HG03135 (cell line): Measurements from ENCODE around the gene EXD3.

Experiments
- ATAC-seq: cut with Tn5 transposase; IDR thresholded peaks from one replicate; pipeline ENCODE4 v1.9.1; 2021; ENCODE audit warnings: mild to moderate bottlenecking, moderate library complexity; ENCODE audit not compliant: unreplicated experiment

Gene EXD3

GRCh38 chr9:137311986-137312851, 110.7 kb downstream of the EXD3 start:
- ATAC-seq, result no peak

DNA sequence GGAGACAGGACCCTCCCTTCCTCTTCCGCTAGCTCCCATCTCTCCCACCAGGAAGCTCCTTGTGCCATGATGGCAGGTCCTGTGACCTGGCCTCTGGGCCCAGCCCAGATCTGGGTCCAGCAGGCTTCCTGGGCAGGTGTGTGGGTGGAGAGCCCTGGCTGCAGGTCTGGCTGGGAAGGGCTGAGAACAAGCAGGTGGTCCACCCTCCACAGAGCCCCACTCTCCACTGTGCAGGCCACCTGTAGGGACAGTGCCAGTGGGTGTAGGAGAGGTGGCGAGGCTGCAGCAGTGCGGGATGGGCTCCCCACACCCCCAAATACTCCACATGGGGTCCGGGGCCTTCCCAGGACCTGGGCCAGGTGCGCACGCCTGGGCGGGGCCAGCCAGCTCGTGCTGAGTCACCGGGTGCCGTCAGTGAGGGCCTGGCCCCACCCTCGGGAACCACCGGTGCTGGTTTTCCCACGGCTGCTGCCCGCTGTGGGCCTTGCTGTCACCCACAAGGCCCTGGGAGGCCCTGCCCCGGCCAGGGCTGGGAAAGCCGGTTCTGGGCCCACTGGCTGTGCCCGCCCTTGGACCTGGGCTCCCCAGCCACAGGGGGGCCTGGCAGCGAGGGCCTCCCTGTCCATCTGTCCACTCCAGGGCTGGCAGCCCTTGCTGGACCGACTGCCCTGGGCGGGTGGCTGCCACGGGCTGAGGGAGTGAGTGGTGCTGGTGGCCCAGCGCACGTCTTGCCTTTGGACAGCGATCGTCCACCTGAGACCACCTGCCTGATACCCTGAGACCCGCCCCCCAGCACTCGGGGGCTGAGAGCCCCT, 111.6 kb downstream of the EXD3 start:
- ATAC-seq, result no peak

- no peak for ATAC-seq
These were observed 112.5 kb downstream of the EXD3 start for GRCh38 chr9:137310189-137311052.

DNA sequence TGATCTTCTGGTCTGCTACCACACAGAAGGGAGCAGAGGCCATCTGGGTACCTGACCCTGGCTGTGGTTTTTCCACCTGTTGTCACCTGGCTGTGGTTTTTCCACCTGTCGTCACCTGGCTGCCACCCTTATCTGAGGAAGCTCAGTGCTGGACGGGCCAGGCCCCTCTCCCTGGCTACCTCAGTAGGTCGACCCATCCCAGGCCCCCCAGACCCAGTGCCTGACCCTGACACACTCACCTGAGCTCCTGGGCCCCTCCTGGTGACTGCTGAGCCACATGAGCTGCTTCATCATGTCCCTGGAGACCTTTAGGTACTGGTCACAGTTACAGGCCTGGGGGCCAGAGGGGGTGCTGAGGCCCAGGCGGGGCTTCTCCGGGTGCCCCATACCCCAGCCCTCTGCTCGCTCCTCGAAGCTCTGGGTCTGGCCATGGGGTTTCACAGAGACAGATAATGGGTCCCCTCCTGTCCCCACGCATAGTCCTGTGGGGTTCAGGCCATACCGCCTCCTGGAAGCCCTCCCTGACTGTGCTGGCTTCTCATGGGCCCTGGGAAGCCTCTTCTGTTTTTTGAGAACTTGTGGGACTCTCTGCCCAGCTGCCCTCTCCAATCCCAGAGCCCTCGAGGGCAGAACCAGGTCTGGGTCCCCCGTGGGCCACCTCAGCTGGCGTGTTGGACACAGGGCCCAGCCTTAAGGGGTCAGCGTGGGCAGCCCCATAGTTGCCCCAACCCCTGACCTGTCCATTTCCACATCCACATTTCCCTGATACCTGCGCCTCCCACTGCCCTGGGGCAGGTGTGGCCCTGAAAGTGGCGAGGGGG, 113.4 kb downstream of the EXD3 start:
- ATAC-seq, result no peak

DNA sequence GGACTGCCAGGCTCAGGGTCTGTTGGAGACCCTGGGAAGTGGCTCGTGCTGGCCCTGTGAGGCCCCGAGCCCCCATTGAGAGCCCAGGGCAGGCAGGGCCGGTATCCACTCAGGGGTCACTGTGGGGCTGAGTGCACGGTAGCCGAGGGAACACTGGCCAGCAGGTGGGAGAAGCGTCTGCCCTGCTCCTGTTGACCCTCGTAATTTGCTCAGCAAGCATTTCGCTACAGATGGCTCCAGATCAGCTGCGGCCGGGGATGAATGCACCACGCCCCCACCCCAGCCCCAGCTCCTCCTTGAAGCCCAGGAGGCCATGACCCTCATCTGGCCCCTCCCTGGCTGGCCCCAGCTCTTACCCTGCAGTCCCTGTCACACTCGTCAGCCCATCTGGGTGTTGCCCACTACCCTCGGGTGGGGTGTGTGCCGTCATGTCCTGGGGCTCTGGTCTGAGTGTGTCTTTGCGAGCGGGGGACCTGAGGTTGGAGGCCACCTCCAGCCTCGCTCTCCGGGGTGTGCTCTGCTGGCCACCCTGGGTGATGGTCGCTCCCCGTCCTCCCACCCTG, 114.8 kb downstream of the EXD3 start:
- ATAC-seq, result no peak

DNA sequence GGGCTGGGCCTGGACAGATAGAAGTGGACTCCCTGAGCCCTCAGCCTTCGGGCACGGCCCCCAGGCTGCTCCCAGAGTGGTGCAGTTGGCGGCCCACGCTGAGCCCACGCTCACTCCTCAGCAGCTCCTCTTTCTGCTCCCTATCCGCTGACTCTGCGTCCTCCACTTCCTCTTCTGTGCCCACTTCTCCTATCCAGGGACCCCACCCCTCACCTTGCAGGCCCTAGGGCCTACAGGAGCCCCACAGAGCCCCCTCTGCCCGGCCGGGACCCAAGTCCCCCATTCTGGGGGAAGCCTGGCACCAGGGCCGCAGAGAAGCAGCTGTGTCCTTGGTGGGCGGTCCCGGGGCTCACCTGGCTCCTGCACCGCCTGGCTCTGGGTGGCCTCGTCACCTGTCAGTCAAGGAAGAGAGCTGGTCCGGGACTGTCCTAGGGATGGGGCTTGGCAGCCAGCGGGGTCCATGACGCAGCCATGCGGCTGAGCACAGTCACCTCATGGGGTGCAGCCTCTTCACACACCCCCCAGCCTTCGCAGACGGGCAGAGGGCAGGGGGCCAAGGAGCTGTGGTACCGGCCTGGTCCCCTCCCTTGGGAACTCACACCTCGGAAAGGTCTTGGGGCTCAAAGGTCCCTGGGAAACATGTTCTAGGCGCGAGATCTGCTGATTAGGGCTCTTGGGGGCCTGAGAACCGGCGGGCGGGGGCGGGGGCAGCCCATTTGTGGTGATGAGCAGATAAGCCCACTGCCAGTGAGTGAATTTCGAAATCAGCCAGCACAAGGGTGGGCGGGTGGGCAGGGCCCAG, 115.5 kb downstream of the EXD3 start:
- no peak for ATAC-seq

DNA sequence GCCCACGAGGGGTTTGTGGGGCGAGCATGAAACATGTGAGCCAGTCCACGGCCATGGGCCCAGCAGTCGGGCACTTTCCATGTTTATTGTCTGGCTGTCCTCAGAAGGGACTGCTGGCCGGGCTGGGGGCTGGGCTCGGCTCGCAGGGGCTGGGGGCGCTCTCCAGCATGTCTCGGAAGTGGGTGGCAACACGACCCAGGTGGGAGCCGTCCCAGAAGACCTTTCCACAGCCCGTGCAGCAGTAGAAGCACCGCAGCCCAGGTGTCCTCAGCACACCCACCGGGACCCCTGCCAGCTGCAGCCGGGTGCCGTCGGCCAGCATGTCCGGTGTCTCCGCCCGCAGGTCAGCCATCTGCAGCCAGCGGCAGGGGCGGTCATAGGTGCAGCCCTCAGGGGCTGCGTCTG, 116.1 kb downstream of the EXD3 start:
- no peak for ATAC-seq

DNA sequence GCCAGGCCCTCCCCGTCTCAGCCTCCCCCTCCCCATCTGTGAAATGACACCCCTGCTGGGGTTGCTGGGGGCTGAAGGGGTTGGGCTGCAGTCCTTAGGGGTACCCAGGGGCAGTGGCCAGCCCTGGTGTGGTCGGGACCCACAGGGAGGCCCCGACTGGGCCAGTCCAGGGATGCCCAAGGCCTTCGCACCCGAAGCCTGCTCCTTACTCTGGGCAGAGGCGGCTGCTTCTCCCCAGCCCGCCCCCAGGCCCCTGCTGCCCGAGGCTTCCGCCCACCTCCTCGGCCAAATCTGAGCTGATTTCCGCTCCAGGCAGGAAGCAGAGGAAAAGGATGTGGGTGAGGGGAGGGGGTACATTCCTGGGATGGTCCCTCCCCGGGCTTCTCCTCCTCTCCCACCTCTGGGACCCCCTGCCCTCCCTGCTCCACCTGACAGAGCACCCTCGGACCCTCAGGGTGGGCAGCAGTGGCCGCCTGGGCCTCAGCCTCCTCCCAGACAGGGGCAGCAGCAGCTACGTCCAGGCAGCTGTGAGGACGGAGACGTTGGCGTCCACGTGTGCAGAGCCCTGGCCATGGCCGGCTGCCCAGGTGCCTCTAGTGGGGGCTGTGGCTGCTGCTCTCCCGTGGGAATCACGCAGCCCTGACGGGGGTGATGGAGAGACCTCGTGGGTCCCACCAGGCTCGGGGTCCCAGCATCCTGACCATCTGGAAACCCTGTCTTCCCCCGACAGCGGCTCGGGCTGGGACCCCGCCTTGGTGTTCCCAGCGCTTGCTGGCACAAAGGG, 116.7 kb downstream of the EXD3 start:
- no peak for ATAC-seq

- no peak for ATAC-seq
These were observed 117.2 kb downstream of the EXD3 start for GRCh38 chr9:137305798-137306065.

GRCh38 chr9:137305060-137305797, 117.7 kb downstream of the EXD3 start:
- ATAC-seq, result no peak

DNA sequence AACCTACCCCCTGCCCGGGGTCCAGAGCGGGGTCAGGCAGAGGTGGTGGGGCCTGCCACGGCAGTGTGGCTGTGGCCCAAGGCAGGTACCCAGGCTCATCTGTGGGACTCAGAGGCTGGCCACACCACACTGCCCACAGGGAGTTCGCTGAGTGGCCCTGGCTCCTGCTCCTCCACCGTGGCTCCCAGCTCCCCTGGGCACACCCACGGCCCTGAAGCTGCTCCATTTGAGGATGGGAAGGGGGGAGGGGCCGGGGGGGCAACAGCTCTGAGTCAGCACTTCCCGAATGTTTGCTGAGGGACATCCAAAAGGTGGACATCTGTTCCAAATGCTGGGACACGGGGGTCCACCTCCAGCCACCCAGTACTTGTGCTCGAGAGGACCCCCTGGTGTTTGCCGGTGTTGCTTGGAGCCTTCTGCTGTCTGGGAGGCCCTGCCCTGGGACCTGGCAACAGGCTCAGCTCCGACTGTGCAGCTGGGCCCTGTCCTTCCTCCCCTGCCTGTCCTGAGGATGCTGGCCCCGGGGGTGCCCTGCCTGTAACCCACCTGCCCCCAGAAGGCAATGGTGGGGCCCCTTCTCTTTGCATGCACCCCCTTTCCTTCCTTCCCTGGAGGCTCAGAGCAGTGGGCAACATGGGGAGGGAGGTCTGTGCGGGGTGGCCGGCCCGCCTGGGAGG, 118.4 kb downstream of the EXD3 start:
- no peak for ATAC-seq

GRCh38 chr9:137303893-137304382, 119.0 kb downstream of the EXD3 start:
- ATAC-seq, result no peak

GRCh38 chr9:137303151-137303892, 119.6 kb downstream of the EXD3 start:
- ATAC-seq, result no peak

GRCh38 chr9:137302449-137303150, 120.4 kb downstream of the EXD3 start:
- ATAC-seq, result peak; percentile 42

DNA sequence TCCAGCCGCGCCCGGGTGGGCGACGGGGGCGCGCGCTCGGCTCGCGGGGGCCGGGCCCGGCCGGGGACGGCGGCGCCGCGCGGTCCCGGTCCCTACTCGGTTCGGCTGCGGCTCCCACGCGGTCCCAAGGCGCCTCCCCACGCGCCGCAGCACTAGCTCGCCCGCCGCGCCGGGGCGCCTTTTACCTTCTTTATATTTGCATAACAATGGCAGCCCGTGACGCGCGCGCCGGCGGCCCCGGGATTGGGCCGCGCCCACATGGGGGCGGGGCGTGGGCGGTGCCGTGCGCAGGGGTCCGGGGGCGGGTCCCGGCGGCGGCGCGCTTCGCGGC, 120.9 kb downstream of the EXD3 start, which contains the start of gene NRARP:
Gene NRARP (minus strand): TSS at position 154 of the 331 bp plus-strand sequence. CDS start 343 bp downstream, outside the sequence.
- peak; percentile 72 for ATAC-seq
